Endodermal cell (in vitro differentiated cells): ENCODE measurements around the gene C1orf115. TPM values are rescaled to one million over a fixed set of nuclear protein-coding genes. Genes with fewer than 3 reads are reported as not detected.

Experiments used
- DNase-seq: peaks from one replicate; pipeline ENCODE4 v3.0.0-alpha.2; 2017
- H3K27ac ChIP-seq: 2 replicates; pipeline ENCODE4 v1.5.1; 2013; ENCODE audit warnings: mild to moderate bottlenecking, low read depth, low read length, moderate library complexity
- H3K27me3 ChIP-seq: 2 replicates; pipeline ENCODE4 v1.6.1; 2013; ENCODE audit warnings: mild to moderate bottlenecking, low read length, moderate library complexity; ENCODE audit not compliant: insufficient read depth, control insufficient read depth, poor library complexity, severe bottlenecking
- H3K36me3 ChIP-seq: 2 replicates; pipeline ENCODE4 v1.7.0; 2013; ENCODE audit warnings: mild to moderate bottlenecking, low read length, moderate library complexity; ENCODE audit not compliant: control insufficient read depth, insufficient read depth
- H3K4me1 ChIP-seq: one replicate; pipeline ENCODE4 v1.7.0; 2013; ENCODE audit warnings: low read length; ENCODE audit not compliant: control insufficient read depth, insufficient read depth
- H3K4me3 ChIP-seq: 2 replicates; pipeline ENCODE4 v1.5.1; 2013; ENCODE audit warnings: mild to moderate bottlenecking, low read length, moderate library complexity
- H3K9ac ChIP-seq: 2 replicates; pipeline ENCODE4 v1.6.1; 2013; ENCODE audit warnings: mild to moderate bottlenecking, low read length, moderate library complexity; ENCODE audit not compliant: poor library complexity, severe bottlenecking; ENCODE audit errors: extremely low read depth
- H3K9me3 ChIP-seq: 2 replicates; pipeline ENCODE4 v1.6.1; 2013; ENCODE audit warnings: mild to moderate bottlenecking, low read length, moderate library complexity; ENCODE audit not compliant: control insufficient read depth
- H3K27ac Mint-ChIP-seq: 2 replicates; pipeline ENCODE4 v1.8.0; 2020; ENCODE audit warnings: mixed read lengths
- H3K27me3 Mint-ChIP-seq: 2 replicates; pipeline ENCODE4 v1.8.0; 2021; ENCODE audit warnings: mild to moderate bottlenecking, mixed read lengths; ENCODE audit not compliant: insufficient read depth
- H3K36me3 Mint-ChIP-seq: 2 replicates; pipeline ENCODE4 v1.8.0; 2020; ENCODE audit warnings: low read depth, mixed read lengths
- H3K4me1 Mint-ChIP-seq: 2 replicates; pipeline ENCODE4 v1.8.0; 2020; ENCODE audit warnings: mixed read lengths
- H3K4me3 Mint-ChIP-seq: 2 replicates; pipeline ENCODE4 v1.8.0; 2020; ENCODE audit warnings: mild to moderate bottlenecking, moderate library complexity, mixed read lengths
- H3K9me3 Mint-ChIP-seq: 2 replicates; pipeline ENCODE4 v1.8.0; 2020; ENCODE audit warnings: mild to moderate bottlenecking, mixed read lengths
- WGBS, 2 experiments: methylation state at CpG; one replicate each; pipeline versions ENCODE4 v1.1.5 to v1.1.7; 2013; ENCODE audit warnings: missing lambda C conversion rate in 2 of 2, mixed read lengths in 1 of 2; ENCODE audit not compliant: insufficient coverage in 1 of 2, insufficient read length in 1 of 2; 5-methylcytosine and 5-hydroxymethylcytosine counted together
- total RNA-seq, 2 donors: library from RNA; stranded (reverse); fragmentation: NEBNext Ultra II Directional in 1 of 2; extraction: Animal tissue kit (Norgen Biotek cat#: 25700) in 1 of 2; gene quantifications; 2 replicates in 1 of 2; 3 replicates in 1 of 2; pipeline ENCODE4 v1.2.1, GENCODE V29; 2021
- TF ChIP-seq, protein P1 (sequence below): fragments of 200-600 bp; sonication (generic); conservative IDR thresholded peaks from 2 replicates; pipeline ENCODE4 v1.5.0; 2021; ENCODE audit warnings: antibody characterized with exemption, mild to moderate bottlenecking

Gene C1orf115
- total RNA-seq, 2 donors from 2014 or later: 7.5 to 11.5 TPM

DNA sequence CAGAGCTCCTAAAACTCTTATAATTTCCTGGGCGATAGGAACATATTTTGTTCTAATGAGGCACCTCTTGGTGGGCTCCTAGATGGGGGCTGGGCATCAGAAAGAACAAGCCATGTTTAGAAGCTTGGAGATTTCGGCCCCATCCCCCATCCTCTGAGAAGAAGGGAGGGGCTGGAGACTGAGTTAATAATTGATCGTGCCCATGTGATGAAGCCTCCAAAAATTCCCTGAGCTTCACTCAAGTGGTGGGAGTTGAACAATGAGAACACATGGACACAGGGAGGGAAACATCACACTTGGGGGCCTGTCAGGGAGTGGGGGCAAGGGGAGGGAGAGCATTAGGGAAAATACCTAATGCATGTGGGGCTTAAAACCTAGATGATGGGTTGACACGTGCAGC lies 18.1 kb downstream of the C1orf115 start:
- no peak for DNase-seq
- 97 to 100% methylated on average over 2 to 4 of the region's 4 CpGs for WGBS, 2 experiments
- H3K4me3 Mint-ChIP-seq: no peak overlapping the region
- H3K36me3 ChIP-seq: no peaks in the 10 kb centered on the region
- H3K27me3 ChIP-seq: no peaks in the 10 kb centered on the region
- H3K27me3 Mint-ChIP-seq: no peaks in the 10 kb centered on the region
- no peak overlapping the region for H3K27ac Mint-ChIP-seq
- H3K9me3 ChIP-seq: no peaks in the 10 kb centered on the region
- H3K36me3 Mint-ChIP-seq: no peaks in the 10 kb centered on the region
- H3K4me1 Mint-ChIP-seq: peaks cover 11% of the 10 kb centered on the region
- H3K4me3 ChIP-seq: no peak overlapping the region
- TF ChIP-seq, protein P1, sequence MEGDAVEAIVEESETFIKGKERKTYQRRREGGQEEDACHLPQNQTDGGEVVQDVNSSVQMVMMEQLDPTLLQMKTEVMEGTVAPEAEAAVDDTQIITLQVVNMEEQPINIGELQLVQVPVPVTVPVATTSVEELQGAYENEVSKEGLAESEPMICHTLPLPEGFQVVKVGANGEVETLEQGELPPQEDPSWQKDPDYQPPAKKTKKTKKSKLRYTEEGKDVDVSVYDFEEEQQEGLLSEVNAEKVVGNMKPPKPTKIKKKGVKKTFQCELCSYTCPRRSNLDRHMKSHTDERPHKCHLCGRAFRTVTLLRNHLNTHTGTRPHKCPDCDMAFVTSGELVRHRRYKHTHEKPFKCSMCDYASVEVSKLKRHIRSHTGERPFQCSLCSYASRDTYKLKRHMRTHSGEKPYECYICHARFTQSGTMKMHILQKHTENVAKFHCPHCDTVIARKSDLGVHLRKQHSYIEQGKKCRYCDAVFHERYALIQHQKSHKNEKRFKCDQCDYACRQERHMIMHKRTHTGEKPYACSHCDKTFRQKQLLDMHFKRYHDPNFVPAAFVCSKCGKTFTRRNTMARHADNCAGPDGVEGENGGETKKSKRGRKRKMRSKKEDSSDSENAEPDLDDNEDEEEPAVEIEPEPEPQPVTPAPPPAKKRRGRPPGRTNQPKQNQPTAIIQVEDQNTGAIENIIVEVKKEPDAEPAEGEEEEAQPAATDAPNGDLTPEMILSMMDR: no peak
- H3K27ac ChIP-seq: no peak overlapping the region
- no peaks in the 10 kb centered on the region for H3K9me3 Mint-ChIP-seq
- H3K9ac ChIP-seq: no peak overlapping the region
- H3K4me1 ChIP-seq: peaks cover 4% of the 10 kb centered on the region

DNA sequence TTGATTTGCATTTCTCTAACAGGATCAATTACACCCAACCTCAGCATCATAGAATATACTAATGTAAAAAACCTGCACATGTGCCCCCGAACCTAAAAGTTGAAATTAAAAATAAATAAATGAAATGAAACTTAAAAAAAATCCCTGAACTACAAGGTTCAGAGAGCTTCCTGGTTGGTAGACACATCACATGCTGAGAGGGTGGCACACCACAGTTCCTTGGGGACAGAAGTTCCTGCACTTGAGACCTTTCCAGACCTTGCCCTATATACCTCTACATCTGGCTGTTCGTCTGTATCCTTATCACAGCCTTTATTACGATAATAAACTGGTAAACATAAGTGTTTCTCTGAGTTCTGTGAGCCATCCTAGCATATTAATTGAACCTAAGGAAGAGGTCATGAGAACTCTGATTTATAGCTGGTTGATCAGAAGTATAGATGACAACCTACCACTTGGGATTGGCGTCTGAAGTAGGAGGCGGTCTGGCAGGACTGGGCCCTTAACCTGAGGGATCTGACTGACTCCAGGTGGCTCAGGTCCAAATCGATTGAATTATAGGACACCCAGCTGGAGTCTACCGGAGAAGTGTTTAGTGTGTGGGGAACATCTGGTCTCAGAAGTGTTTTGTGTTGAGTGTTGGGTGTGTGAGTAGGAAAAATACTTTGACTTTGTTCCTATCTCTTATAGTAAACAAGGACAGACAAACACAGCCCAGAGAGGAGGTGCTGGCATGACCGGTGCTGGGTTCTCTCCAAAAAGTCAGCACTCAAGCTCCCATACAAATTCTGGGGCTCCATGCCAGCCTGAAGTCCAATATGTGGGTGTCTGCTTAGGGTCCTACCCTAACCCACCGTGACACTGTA lies 19.0 kb downstream of the C1orf115 start:
- H3K9me3 Mint-ChIP-seq: peaks cover 4% of the 10 kb centered on the region
- no peak overlapping the region for H3K4me3 Mint-ChIP-seq

DNA sequence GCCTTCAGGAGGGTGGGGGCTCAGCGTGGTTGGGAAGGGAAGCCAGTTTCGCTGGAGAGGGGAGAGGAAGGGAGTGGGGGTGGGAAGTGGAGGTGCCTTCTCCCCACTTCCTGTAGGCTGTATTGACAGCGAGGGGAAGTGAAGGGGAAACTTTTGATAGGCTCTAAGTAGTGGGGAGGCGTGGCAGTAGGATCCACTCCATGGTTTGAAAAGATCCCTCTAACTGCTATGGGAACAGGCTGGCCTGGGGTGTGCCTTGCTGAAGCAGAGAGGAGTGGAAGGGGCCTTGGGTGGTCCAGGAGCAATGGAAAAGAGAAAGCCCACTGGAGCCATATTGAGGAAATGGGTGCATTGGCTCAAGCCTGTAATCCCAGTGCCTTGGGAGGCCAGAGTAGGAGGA lies 20.2 kb downstream of the C1orf115 start:
- peaks cover 4% of the 10 kb centered on the region for H3K4me1 ChIP-seq
- TF ChIP-seq, protein P1: no peak
- peaks cover 15% of the 10 kb centered on the region for H3K9me3 ChIP-seq
- no peaks in the 10 kb centered on the region for H3K36me3 Mint-ChIP-seq
- no peak overlapping the region for H3K27ac Mint-ChIP-seq
- 80 to 90% methylated on average over 2 to 4 of the region's 4 CpGs for WGBS, 2 experiments
- peaks cover 6% of the 10 kb centered on the region for H3K4me1 Mint-ChIP-seq
- no peak overlapping the region for H3K4me3 Mint-ChIP-seq
- H3K27me3 ChIP-seq: no peaks in the 10 kb centered on the region
- DNase-seq: no peak
- no peaks in the 10 kb centered on the region for H3K27me3 Mint-ChIP-seq
- no peak overlapping the region for H3K4me3 ChIP-seq
- H3K9me3 Mint-ChIP-seq: peaks cover 15% of the 10 kb centered on the region
- H3K27ac ChIP-seq: no peak overlapping the region
- no peaks in the 10 kb centered on the region for H3K36me3 ChIP-seq
- H3K9ac ChIP-seq: no peak overlapping the region

More for the DNA sequence above, 19.0 kb downstream of the C1orf115 start:
- Histone ChIP-seq H3K9me3 (peaks cover 4% of the 10 kb centered on the region), H3K4me1 (peaks cover 4% of the 10 kb centered on the region), H3K9ac (no peak overlapping the region), H3K4me3 (no peak overlapping the region), H3K27ac (no peak overlapping the region), H3K36me3 (no peaks in the 10 kb centered on the region), H3K27me3 (no peaks in the 10 kb centered on the region)
- no peak for DNase-seq
- 75 to 84% methylated on average over 4 to 9 of the region's 9 CpGs for WGBS, 2 experiments
- H3K4me1 Mint-ChIP-seq: peaks cover 6% of the 10 kb centered on the region
- H3K36me3 Mint-ChIP-seq: no peaks in the 10 kb centered on the region
- no peaks in the 10 kb centered on the region for H3K27me3 Mint-ChIP-seq
- TF ChIP-seq, protein P1: no peak
- no peak overlapping the region for H3K27ac Mint-ChIP-seq
